Activated T-cell treated with anti-CD3 and anti-CD28 coated beads, Interleukin-2, amount 50 U/mL, for 72 hours (primary cell): Measurements from ENCODE around the gene KCNE1. TPM values are rescaled to one million over a fixed set of nuclear protein-coding genes. Genes with fewer than 3 reads are reported as not detected.
"Not testable (repeated sequence)": the region's sequence is repeated elsewhere in the genome, so short reads cannot be mapped to it uniquely, and the experiment has no call there.

Experiments
- ATAC-seq, 2 donors: fragments of 150-1000 bp; cut with Tn5 transposase; replicated peaks in 1 of 2; 2 replicates each; pipeline ENCODE4 v1.10.0; 2021; ENCODE audit warnings: moderate library complexity in 2 of 2, mild to moderate bottlenecking in 1 of 2
- DNase-seq, 2 donors: peaks; one replicate each; pipeline ENCODE4 v3.0.0; 2021 to 2022; ENCODE audit warnings: mixed read lengths in 1 of 2
- H3K27ac Mint-ChIP-seq: one replicate; pipeline ENCODE4 v1.8.0; 2022; ENCODE audit warnings: mild to moderate bottlenecking, moderate library complexity, mixed read lengths
- H3K27me3 Mint-ChIP-seq: one replicate; pipeline ENCODE4 v1.8.0; 2022; ENCODE audit warnings: low read depth, mixed read lengths
- H3K36me3 Mint-ChIP-seq, 2 donors: one replicate each; pipeline ENCODE4 v1.8.0; 2022; ENCODE audit warnings: mixed read lengths in 2 of 2, mild to moderate bottlenecking in 1 of 2; ENCODE audit not compliant: insufficient read depth in 2 of 2
- H3K4me1 Mint-ChIP-seq: one replicate; pipeline ENCODE4 v1.8.0; 2022; ENCODE audit warnings: low read depth, mixed read lengths
- H3K4me3 Mint-ChIP-seq, 2 donors: one replicate each; pipeline ENCODE4 v1.8.0; 2022; ENCODE audit warnings: mild to moderate bottlenecking in 2 of 2, mixed read lengths in 2 of 2, moderate library complexity in 2 of 2
- H3K9me3 Mint-ChIP-seq, 2 donors: one replicate each; pipeline ENCODE4 v1.8.0; 2022; ENCODE audit warnings: mixed read lengths in 2 of 2
- total RNA-seq, 2 donors: library from RNA; stranded (reverse); gene quantifications; one replicate each; pipeline ENCODE4 v1.2.3, GENCODE V29; 2022

Gene KCNE1
- under 1 TPM; 0.37 to 0.41 TPM for total RNA-seq

GRCh38 chr21:34511787-34512455, at the start of gene KCNE1:
TSS of gene KCNE1 (minus strand) at chr21:34512210. CDS start at chr21:34449634, 62,576 bp downstream.
- no peak for ATAC-seq
- DNase-seq: no peak

GRCh38 chr21:34561806-34562205, 49.8 kb upstream of the KCNE1 start:
- peaks cover 5% of the 10 kb centered on the region for H3K4me1 Mint-ChIP-seq
- no peak overlapping the region for H3K4me3 Mint-ChIP-seq
- no peaks in the 10 kb centered on the region for H3K9me3 Mint-ChIP-seq
- H3K36me3 Mint-ChIP-seq: no peaks in the 10 kb centered on the region
- H3K27me3 Mint-ChIP-seq: no peaks in the 10 kb centered on the region
- ATAC-seq (no peak), DNase-seq (no peak)
- H3K27ac Mint-ChIP-seq: no peak overlapping the region

More at GRCh38 chr21:34511787-34512455, at the start of gene KCNE1:
- Mint-ChIP-seq H3K36me3 (no peaks in the 10 kb centered on the region), H3K27ac (no peak within 1 kb of the TSS), H3K27me3 (peaks cover 4% of the 10 kb centered on the region), H3K4me3 (no peak within 1 kb of the TSS), H3K9me3 (no peaks in the 10 kb centered on the region), H3K4me1 (peaks cover 5% of the 10 kb centered on the region)

- ATAC-seq: no peak
- no peak for DNase-seq
- Mint-ChIP-seq H3K4me1 (peaks cover 5% of the 10 kb centered on the region), H3K27me3 (no peaks in the 10 kb centered on the region), H3K36me3 (no peaks in the 10 kb centered on the region), H3K27ac (no peak overlapping the region), H3K4me3 (no peak overlapping the region), H3K9me3 (no peaks in the 10 kb centered on the region)
Measured at GRCh38 chr21:34560609-34561008, 48.6 kb upstream of the KCNE1 start.

GRCh38 chr21:34560021-34560420, 48.0 kb upstream of the KCNE1 start:
- H3K9me3 Mint-ChIP-seq: peaks cover under 1% of the 10 kb centered on the region in 2 donors
- H3K36me3 Mint-ChIP-seq: peaks cover 2% of the 10 kb centered on the region in 2 donors
- DNase-seq (no peak), ATAC-seq (no peak)
- no peak overlapping the region for H3K27ac Mint-ChIP-seq
- H3K27me3 Mint-ChIP-seq: no peaks in the 10 kb centered on the region
- no peak overlapping the region for H3K4me3 Mint-ChIP-seq
- H3K4me1 Mint-ChIP-seq: peaks cover 5% of the 10 kb centered on the region

- peaks cover 6% of the 10 kb centered on the region in 2 donors for H3K9me3 Mint-ChIP-seq
- no peak overlapping the region for H3K4me3 Mint-ChIP-seq
- H3K36me3 Mint-ChIP-seq: peaks cover 8 to 11% of the 10 kb centered on the region in 2 donors
- no peak overlapping the region for H3K27ac Mint-ChIP-seq
- ATAC-seq (no peak), DNase-seq (no peak)
- peaks cover 10% of the 10 kb centered on the region for H3K4me1 Mint-ChIP-seq
- H3K27me3 Mint-ChIP-seq: no peaks in the 10 kb centered on the region
Measured at GRCh38 chr21:34559089-34559631, 47.1 kb upstream of the KCNE1 start.

GRCh38 chr21:34558166-34558565, 46.2 kb upstream of the KCNE1 start:
- no peak for DNase-seq
- no peaks in the 10 kb centered on the region for H3K27me3 Mint-ChIP-seq
- no peak for ATAC-seq
- peaks cover 6% of the 10 kb centered on the region in 2 donors for H3K9me3 Mint-ChIP-seq
- H3K36me3 Mint-ChIP-seq: peaks cover 8 to 11% of the 10 kb centered on the region in 2 donors
- no peak overlapping the region for H3K4me3 Mint-ChIP-seq
- peaks cover 17% of the 10 kb centered on the region for H3K4me1 Mint-ChIP-seq
- no peak overlapping the region for H3K27ac Mint-ChIP-seq

GRCh38 chr21:34557261-34557660, 45.3 kb upstream of the KCNE1 start:
- peaks cover 6% of the 10 kb centered on the region in 2 donors for H3K9me3 Mint-ChIP-seq
- H3K4me1 Mint-ChIP-seq: peaks cover 22% of the 10 kb centered on the region
- H3K27me3 Mint-ChIP-seq: no peaks in the 10 kb centered on the region
- no peak overlapping the region for H3K4me3 Mint-ChIP-seq
- no peak for DNase-seq
- no peak overlapping the region for H3K27ac Mint-ChIP-seq
- peaks cover 8 to 11% of the 10 kb centered on the region in 2 donors for H3K36me3 Mint-ChIP-seq
- ATAC-seq: peak in 1 of 2 donors; percentile 33

GRCh38 chr21:34554670-34555069, 42.7 kb upstream of the KCNE1 start:
- H3K27ac Mint-ChIP-seq, DNase-seq, H3K9me3 Mint-ChIP-seq, H3K27me3 Mint-ChIP-seq, H3K4me3 Mint-ChIP-seq, ATAC-seq: not testable (repeated sequence)
- Mint-ChIP-seq H3K4me1 (peaks cover 17% of the 10 kb centered on the region), H3K36me3 (peaks cover 8 to 11% of the 10 kb centered on the region in 2 donors)

- Mint-ChIP-seq H3K9me3 (peaks cover 6% of the 10 kb centered on the region in 2 donors), H3K4me3 (no peak overlapping the region), H3K27me3 (no peaks in the 10 kb centered on the region), H3K4me1 (peaks cover 21% of the 10 kb centered on the region), H3K27ac (no peak overlapping the region), H3K36me3 (peaks cover 8 to 11% of the 10 kb centered on the region in 2 donors)
- ATAC-seq (no peak), DNase-seq (no peak)
Measured at GRCh38 chr21:34554227-34554626, 42.2 kb upstream of the KCNE1 start.

GRCh38 chr21:34553151-34553952, 41.3 kb upstream of the KCNE1 start:
- Mint-ChIP-seq H3K27ac (peak overlapping the region; percentile 63), H3K36me3 (peaks cover 8 to 11% of the 10 kb centered on the region in 2 donors), H3K9me3 (peaks cover 6% of the 10 kb centered on the region in 2 donors), H3K4me3 (no peak overlapping the region), H3K27me3 (no peaks in the 10 kb centered on the region), H3K4me1 (peaks cover 26% of the 10 kb centered on the region)
- DNase-seq (no peak), ATAC-seq (no peak)

- Mint-ChIP-seq H3K4me3 (no peak overlapping the region), H3K27ac (no peak overlapping the region)
Measured at GRCh38 chr21:34552360-34553098, 40.5 kb upstream of the KCNE1 start.

GRCh38 chr21:34550182-34550799, 38.3 kb upstream of the KCNE1 start:
- Mint-ChIP-seq H3K27ac (no peak overlapping the region), H3K27me3 (no peaks in the 10 kb centered on the region), H3K9me3 (peaks cover 6% of the 10 kb centered on the region in 2 donors), H3K4me3 (no peak overlapping the region), H3K4me1 (peaks cover 44% of the 10 kb centered on the region), H3K36me3 (peaks cover 8 to 11% of the 10 kb centered on the region in 2 donors)
- no peak for DNase-seq
- no peak for ATAC-seq

More at GRCh38 chr21:34552360-34553098, 40.5 kb upstream of the KCNE1 start:
- peaks cover 6% of the 10 kb centered on the region in 2 donors for H3K9me3 Mint-ChIP-seq
- H3K4me1 Mint-ChIP-seq: peaks cover 26% of the 10 kb centered on the region
- DNase-seq: no peak
- H3K36me3 Mint-ChIP-seq: peaks cover 8 to 11% of the 10 kb centered on the region in 2 donors
- ATAC-seq: no peak
- no peaks in the 10 kb centered on the region for H3K27me3 Mint-ChIP-seq
